NOMO-1 treated with dmso at 0.1 percent for 144 hours (cell line): ENCODE data around the gene FTSJ1.
A peak's percentile ranks its signal among the peaks of the same experiment; 100 is the strongest.
"Not testable (repeated sequence)": the region's sequence is repeated elsewhere in the genome, so short reads cannot be mapped to it uniquely, and the experiment has no call there.

Experiments used
- DNase-seq: peaks from one replicate; lab custom pipeline; 2025; ENCODE audit not compliant: unreplicated experiment; lab: John Stamatoyannopoulos, UW

The FTSJ1 gene

DNA sequence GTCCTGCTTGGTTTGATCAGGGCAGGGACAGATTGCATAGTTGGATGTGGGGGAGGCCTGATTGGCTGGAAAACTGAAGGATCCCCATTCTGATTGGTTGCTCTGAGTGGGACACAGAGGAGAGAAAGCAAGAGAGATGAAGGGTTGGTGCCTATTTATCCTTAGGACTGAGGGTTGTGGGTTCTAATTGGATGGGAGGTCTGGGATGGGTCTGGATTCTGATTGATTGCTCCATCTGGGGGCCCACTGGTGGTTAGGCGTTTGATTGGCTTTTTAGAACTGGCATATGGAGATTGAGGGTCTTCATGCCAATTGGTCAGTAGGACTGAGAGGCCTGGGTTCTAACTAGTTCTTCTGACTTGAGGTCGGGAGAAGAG is 45.0 kb downstream of the FTSJ1 start:
- DNase-seq = no peak

DNA sequence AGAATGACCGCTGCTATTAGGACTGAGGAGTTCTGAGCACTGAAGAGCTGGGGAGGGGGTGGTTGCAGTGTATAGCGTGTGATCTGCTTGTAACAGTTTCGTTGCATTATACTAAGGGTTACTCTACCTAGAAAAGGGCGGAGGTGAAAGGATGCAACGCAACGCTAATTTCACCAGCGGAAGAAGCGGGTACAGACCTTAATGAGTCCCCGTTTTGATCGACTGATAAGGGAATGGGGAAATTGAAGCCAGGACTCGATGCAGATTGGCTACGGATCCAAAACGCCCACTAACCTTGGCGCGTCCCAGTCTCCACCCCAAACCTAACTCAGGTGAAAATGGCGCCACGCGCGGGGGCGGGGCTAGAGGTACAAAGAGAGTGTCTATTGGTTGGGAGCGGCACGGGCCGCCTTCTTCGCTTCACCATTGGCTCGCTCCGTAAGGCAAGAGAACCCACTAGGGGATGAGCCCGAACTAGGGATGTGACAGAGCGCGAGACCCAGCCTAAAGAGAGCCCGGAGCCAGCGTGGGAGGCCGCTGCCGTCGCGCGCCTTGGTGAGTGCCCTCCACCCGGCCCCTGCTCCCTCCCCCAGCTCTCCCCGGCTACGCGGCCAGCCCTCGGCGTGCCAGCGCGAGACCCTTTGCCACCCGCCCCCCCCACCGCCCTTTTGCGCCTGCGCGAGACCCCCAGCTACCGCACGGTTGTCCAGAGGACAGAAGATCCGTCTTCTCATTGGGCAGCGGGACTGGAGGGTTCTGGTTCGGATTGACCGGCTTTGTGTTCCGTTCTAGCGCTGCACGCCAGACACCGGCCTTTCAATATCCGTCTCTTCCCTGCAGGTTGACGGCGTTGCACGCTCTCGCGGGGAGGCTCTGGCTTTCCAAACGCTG is 45.6 kb downstream of the FTSJ1 start, which contains the start of gene EBP:
Gene EBP, plus strand, starts transcription at position 456 of the 891 bp plus-strand sequence. CDS start 1,964 bp downstream, outside the sequence.
- DNase-seq = peak; percentile 90

DNA sequence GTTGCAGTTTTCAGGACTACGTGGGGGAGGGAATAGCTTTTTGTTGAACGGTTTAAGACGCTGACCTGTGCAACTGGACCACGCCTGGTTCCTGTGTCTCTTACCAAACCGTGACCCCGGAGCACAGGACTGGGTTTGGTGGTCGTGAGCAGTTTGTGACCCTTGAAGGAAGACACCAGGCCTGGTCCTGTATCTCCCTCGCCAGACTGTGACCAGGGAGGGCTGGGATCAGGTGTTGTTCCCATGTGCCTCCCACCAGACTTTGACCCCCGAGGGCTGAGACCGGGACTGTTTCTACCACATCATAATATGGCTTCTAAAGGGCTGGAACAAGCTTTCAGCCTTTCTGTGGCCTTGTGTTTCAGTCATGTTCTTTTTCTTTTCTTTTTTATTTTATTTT is 46.3 kb downstream of the FTSJ1 start:
- no peak for DNase-seq

DNA sequence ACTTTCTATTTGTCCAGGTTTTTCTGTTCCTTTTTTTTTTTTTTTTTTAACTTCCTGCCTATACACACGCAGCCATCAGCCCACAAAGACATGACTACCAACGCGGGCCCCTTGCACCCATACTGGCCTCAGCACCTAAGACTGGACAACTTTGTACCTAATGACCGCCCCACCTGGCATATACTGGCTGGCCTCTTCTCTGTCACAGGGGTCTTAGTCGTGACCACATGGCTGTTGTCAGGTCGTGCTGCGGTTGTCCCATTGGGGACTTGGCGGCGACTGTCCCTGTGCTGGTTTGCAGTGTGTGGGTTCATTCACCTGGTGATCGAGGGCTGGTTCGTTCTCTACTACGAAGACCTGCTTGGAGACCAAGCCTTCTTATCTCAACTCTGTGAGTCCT is 47.7 kb downstream of the FTSJ1 start:
- no peak for DNase-seq

DNA sequence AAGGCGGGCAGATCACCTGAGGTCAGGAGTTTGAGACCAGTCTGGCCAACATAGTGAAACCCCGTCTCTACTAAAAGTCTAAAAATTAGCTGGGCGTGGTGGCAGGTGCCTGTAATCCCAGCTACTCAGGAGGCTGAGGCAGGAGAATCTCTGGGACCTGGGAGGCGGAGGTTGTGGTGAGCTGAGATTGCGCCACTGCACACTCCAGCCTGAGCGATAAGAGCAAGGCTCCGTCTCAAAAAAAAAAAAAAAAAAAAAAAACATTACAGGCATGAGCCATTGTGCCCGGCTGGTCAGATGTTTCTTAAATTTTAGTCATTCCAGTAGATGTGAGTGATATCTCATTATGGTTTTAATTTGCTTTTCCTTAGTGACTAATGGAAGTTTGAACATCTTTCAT is 49.9 kb downstream of the FTSJ1 start:
- not testable (repeated sequence) for DNase-seq

DNA sequence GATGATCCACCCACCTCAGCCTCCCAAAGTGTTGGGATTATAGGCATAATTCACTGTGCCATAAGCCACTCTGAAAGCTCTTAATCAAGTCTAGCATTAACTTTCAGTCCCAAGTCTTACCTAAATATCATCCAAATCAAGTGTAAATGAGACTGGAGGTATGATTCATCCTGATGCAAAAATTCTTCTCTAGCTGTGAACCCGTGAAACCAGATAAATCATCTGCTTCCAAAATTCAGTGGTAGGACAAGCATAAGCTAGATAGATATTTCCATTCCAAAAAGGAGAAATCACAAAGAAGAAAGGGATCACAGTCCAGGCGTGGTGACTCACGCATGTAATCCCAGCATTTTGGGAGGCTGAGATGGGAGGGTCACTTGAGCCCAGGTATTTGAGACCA is 54.7 kb downstream of the FTSJ1 start:
- no peak for DNase-seq

DNA sequence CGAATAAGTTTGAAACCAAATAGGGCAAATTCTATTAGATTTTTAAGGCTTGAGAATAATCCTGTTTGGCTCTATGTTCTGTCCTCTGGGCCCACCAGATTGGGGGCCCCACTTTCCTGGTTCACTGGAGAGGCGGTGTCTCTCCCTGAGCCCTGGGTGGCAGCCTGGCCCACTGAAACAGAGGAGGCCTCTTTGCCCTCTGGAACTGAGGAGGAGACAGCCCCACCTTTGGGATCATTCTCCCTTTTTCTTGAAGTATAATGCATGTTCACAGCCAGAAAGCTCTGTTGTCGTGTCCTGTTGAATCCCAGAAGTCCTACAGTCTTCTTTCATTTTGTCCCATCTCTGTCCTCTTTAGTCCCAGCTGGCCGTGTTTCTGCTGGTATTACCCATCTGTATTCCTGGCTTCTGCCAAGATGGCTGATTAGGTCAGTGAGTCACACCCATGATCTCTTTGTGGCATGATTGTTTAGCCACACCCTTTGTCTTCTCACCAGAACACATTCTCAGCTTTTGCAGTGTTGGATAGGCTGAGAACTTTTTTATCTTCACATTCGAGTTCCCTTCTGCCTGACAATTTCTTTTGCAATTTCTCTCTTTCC is 55.5 kb downstream of the FTSJ1 start:
- no peak for DNase-seq

DNA sequence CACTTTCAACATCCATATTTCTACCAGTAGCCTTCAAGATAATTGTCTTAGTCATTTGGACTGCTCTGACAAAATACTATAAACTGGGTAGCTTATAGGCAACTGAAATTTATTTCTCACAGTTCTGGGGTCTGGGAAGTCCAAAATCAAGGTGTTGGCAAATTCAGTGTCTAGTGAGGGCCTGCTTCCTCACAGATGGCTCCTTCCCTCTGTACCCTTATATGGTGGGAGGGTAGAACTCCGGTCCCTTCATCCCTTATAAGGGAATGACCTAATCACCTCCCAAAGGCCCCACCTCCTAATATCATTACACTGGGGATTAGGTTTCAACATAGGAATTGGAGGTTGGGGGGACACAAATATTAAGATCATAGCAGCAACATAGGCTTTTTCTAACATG is 56.2 kb downstream of the FTSJ1 start:
- DNase-seq = no peak

DNA sequence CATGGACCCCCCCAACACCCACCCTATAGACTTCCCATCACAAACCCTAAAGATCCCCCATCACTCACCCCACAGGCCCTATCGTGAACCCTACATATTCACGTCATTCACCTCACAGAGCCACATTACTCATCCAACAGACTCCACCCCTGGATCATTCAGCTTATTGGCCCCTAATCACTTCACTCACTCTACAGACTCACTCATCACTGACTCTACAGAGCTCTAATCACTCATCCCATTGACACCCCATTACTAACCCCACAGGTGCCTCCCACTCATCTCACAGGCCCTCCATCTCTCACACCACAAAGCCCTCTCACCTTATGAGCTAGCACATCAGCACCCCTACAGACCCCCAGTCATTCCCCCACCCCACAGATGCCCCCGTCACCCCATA is 57.2 kb downstream of the FTSJ1 start:
- no peak for DNase-seq
